COLO668 (cell line): ENCODE measurements around the gene COL5A3.
A peak's percentile ranks its signal among the peaks of the same experiment; 100 is the strongest.
"Not testable (repeated sequence)": the region's sequence is repeated elsewhere in the genome, so short reads cannot be mapped to it uniquely, and the experiment has no call there.

Source experiments
- DNase-seq: peaks from one replicate; lab custom pipeline; 2025; ENCODE audit not compliant: unreplicated experiment; lab: John Stamatoyannopoulos, UW

COL5A3 gene

GRCh38 chr19:9940778-9941177, 69.5 kb downstream of the COL5A3 start:
- no peak for DNase-seq

GRCh38 chr19:9939301-9939913, 70.9 kb downstream of the COL5A3 start:
- DNase-seq = no peak

GRCh38 chr19:9937001-9937411, 73.3 kb downstream of the COL5A3 start:
- DNase-seq = no peak

GRCh38 chr19:9936326-9937000, 73.8 kb downstream of the COL5A3 start, which contains the start of gene OLFM2:
TSS of gene OLFM2 (minus strand) at chr19:9936515. CDS start at chr19:9936366, 149 bp downstream.
- no peak for DNase-seq

GRCh38 chr19:9935506-9936325, 74.6 kb downstream of the COL5A3 start:
- no peak for DNase-seq

- peak; percentile 47 for DNase-seq
Measured at GRCh38 chr19:9934132-9934950, 76.0 kb downstream of the COL5A3 start.

- DNase-seq = no peak
Measured at GRCh38 chr19:9932835-9933234, 77.5 kb downstream of the COL5A3 start.

- no peak for DNase-seq
Measured at GRCh38 chr19:9931629-9932028, 78.7 kb downstream of the COL5A3 start.

GRCh38 chr19:9923440-9923839, 86.9 kb downstream of the COL5A3 start:
- no peak for DNase-seq

- DNase-seq = not testable (repeated sequence)
Measured at GRCh38 chr19:9922782-9923379, 87.4 kb downstream of the COL5A3 start.

GRCh38 chr19:9917321-9917720, 93.0 kb downstream of the COL5A3 start:
- DNase-seq = peak; percentile 12

GRCh38 chr19:9916719-9917118, 93.6 kb downstream of the COL5A3 start:
- DNase-seq = no peak

GRCh38 chr19:9914315-9915207, 95.7 kb downstream of the COL5A3 start:
- DNase-seq = peak; percentile 86

GRCh38 chr19:9914001-9914314, 96.3 kb downstream of the COL5A3 start:
- no peak for DNase-seq

GRCh38 chr19:9913237-9914000, 96.9 kb downstream of the COL5A3 start:
- no peak for DNase-seq

- DNase-seq = no peak
Measured at GRCh38 chr19:9912551-9913236, 97.6 kb downstream of the COL5A3 start.

- no peak for DNase-seq
Measured at GRCh38 chr19:9911524-9912185, 98.6 kb downstream of the COL5A3 start.

- no peak for DNase-seq
Measured at GRCh38 chr19:9910625-9911024, 99.7 kb downstream of the COL5A3 start.
